GM18870 (cell line): ENCODE data around the gene CD2BP2.

Experiments used
- ATAC-seq: cut with Tn5 transposase; IDR thresholded peaks from one replicate; pipeline ENCODE4 v1.9.1; 2021; ENCODE audit warnings: moderate library complexity; ENCODE audit not compliant: unreplicated experiment

Gene CD2BP2

DNA sequence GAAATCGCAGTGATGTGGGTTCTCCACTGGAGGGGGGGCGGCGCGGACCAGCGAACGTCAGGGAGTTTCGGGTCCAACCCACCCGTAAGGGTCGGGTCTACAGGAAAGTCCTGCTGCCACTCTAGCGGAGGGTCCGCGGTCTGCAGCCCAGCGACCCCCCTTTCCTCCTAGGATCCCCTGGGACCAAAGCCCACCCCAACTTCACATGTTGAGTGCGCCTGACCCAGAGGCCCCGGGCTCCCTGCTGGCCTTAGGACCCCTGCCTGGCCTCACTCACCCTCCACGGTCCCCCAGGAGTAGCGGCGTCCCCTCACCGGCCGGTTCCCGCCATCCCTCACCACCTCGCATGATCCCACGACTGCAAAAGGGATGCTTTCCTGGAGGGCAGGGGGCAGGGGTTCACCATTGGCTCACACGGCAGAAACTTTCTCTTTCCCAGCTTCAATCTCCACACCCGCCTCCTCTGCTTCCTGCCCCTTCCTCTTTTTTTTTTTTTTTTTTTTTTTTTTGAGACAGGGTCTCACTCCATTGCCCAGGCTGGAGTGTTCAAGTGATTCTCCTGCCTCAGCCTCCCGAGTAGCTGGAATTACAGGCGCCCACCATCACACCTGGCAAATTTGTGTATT is 24.2 kb upstream of the CD2BP2 start:
- ATAC-seq: no peak

DNA sequence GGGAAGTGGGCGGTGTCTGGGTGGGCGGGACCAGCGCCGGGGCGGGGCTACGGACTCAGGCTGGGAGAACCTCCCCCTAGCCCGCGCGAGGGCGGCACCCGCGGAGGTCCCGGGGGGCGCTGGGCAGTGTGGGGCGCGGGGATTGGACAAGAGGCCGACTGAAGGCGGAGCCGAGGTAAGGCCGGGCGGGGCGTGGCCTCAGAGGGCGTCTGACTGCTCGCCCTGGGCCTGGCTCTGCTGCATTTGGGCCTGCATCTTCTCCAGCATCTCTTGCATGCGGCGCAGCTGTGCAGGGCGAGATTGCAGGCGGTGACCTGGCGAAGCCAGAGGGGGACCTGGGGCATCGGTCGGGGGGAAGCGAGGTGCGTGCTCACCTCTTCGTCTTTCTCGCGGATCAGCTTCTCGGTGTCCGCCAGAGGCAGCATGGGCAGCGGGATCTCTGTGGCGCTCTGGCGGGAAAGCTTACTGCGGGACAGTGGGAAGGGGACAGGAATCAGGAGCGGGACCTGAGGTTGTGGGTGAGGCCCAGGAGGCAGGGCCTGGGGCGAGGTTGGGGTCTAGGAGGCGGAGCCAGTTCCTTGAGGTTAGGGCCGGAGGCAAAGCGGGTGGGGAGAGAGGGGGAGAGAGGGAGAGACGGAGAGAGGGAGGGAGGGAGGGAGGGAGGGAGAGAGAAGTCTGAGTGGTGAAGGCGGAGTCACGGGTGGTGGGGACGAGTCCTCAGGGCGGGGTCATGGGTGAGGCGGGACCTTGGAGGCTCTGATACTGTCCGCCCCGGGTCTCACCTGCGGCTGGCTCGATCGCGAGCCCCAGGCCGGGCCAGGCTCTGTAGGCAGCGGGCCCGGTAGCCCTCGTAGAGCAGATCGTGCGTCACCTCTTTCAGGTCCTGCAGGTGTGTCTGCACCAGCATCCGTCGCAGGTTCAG is 23.4 kb upstream of the CD2BP2 start:
- peak; percentile 69 for ATAC-seq

GRCh38 chr16:30377812-30378235 is 22.7 kb upstream of the CD2BP2 start:
- peak; percentile 24 for ATAC-seq

DNA sequence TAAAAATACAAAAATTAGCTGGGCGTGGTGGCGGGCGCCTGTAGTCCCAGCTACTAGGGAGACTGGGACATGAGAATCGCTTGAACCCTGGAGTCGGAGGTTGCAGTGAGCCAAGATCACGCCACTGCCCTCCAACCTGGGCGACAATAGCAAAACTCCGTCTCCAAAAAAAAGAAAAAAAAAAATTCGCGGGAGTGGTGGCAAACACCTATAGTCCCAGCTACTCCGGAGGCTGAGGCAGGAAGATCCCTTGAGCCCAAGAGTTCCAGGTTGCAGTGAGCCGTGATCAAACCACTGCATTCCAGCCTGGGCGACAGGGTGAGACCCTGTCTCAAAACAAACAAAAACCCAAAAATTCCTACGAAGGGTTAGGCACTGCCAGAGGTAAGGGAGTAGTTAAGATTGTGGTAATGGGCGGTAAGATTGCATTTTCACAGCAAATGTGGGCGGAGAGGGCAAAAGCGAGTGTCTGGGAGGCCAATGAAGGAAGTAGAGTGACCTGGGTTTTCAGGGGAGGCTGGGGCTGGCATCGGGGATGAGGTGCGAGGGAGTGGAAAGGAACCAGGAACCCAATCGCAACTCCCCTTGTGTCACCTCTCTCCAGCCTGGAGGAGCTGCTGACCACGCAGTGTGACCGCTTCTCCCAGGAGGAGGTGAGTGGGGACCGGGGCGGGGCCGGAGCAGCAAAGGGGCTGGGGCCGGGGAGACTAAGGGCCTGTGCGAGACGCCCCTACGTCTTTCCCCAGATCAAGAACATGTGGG is 22.1 kb upstream of the CD2BP2 start:
- no peak for ATAC-seq

DNA sequence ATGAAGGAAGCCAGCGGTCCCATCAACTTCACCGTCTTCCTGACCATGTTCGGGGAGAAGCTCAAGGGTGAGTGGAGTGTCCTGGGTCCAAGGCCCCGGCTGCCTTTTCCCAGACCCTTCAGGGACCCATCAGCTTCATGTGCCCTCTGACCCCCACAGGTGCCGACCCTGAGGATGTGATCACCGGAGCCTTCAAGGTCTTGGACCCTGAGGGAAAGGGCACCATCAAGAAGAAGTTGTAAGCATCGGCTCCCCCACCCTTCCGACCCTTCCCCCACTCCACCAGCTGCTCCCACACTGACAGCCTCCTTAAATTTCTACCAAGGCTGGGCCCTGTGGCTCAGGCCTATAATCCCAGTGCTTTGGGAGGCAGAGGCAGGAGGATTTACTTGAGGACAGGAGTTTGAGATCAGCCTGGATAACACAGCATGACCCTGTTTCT is 21.4 kb upstream of the CD2BP2 start:
- no peak for ATAC-seq

DNA sequence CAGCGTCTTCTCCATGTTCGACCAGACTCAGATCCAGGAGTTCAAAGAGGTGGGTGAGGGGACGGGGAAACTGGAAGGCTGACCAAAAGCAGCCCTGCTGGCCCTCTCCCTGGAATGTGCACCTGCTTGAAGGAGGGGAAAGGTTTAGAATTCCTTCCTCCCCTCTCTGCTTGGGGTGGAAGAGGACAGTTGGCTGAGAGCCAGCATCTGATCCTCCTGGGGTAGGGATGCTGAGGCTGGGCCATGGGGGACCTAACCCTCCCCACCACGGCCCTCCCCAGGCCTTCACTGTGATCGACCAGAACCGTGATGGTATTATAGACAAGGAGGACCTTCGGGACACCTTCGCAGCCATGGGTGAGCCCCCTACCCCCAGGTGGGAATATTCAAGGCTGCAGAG is 20.8 kb upstream of the CD2BP2 start:
- ATAC-seq: no peak

DNA sequence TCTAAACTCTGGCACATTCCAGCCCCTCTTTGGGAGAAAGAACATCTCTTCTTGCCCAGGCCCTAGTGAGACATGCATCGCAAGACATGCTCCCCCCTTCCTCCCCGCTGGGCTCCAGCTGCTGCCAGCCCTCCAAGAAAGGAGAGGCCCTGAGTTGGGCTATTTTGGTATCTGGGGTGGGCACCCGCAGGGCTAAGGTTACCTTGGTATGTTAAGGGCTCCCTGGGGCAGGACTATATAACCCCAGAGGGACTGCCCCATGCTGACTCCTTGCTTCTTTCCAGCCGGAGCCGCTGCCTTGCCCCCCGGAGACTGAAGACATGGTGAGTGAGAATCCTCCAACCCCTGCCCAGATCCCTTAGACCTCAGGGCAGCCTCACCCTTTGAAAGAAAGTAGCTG is 19.4 kb upstream of the CD2BP2 start, which contains the start of gene MYL11:
Gene MYL11 (plus strand): TSS at position 265 of the 400 bp plus-strand sequence. CDS start 56 bp downstream, at position 321.
- no peak for ATAC-seq

GRCh38 chr16:30372725-30373124 is 17.6 kb upstream of the CD2BP2 start:
- no peak for ATAC-seq

- ATAC-seq: no peak
Measured at GRCh38 chr16:30372038-30372712, 17.1 kb upstream of the CD2BP2 start.

DNA sequence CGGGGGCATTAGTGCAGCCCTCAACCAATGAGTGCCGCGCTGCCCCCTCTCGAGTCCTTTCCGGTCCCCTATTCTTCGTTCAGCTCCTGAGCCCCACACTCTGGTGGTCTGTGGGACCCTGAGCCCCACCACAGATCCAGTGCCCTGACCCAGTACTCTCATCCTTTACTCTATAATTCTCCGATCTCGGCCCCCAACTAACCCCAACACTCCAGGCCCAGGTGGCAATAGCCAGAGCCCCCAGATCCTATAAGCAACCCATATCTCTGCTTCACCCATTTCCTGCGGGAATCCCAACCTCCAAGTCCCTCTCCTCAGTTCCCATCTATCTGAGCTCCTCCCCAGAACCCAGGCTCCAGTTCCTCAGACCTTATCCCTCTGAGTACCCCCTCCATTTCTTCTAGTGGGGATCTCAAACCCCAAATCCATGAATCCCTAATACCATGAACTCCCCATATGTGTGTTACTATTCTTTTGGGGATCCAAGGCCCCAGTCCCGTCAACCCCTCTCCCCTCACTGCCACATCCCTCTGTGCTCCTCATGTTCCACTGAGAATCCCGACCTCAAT is 16.2 kb upstream of the CD2BP2 start:
- no peak for ATAC-seq

DNA sequence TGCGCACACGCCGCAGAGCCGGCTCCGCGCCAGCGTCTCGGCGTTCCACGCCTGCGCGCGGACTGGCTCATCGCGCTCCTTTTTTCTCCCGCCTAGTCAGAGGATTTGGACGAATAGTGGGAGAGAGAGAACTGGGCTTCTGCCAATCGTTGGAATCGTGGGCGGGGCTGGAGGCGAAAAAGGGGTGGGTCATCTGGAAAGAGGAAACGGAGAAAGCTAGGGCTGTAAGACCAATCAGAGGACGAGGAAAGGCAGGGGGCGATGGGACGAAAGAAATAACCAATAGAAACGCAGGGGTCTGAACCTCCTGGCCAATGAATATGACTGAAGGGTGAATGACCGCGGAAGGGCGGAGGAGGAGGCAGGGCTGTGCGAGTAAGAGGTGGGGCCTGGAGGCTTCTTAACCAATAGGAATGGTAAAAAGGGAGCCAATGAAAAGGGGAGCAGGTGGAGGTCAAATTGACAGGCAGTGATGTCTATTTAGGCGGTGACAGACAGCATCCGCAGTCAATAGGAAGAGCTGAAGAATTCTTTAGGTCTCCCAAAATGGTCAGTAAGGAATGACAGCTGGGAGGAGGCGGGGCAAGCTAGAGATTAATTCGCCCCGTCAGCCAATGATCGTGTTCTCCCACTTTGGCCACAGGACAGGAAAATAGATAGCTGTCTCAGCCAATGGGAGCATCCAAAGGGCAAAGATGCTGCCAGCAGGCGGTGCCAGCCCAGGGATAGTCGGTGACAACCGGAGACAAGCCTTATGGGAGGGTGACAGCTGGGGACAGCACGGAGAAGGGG is 15.5 kb upstream of the CD2BP2 start, which contains the start of gene TBC1D10B:
Gene TBC1D10B (minus strand): TSS at position 39 of the 792 bp plus-strand sequence. CDS start 311 bp downstream, outside the sequence.
- ATAC-seq: peak; percentile 85

DNA sequence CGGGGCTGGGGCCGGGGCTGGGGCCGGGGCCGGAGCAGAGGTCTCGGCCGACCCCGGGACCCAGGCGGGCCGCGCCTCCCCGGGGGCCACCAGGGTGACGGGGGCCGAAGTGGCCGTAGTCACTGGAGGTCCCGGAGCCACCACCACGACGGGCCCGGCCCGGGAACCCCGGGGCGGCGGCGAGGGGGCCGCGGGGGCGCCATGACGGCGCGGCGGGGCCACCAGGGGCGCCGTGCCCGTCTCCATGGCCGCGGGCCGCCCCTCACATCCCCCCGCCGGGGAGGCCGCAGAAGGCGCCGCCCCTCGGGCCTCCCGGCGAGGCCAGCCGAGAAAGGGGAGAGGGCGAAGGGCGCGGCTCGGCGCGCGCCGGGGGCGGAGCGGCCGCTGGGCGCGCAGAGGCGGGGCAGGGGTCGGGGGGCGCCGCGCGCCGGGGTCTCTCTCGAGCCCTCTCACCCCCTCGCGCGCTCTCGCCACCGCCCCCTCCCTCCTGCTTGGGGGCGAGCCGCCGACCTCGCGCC is 14.9 kb upstream of the CD2BP2 start:
- ATAC-seq: no peak

DNA sequence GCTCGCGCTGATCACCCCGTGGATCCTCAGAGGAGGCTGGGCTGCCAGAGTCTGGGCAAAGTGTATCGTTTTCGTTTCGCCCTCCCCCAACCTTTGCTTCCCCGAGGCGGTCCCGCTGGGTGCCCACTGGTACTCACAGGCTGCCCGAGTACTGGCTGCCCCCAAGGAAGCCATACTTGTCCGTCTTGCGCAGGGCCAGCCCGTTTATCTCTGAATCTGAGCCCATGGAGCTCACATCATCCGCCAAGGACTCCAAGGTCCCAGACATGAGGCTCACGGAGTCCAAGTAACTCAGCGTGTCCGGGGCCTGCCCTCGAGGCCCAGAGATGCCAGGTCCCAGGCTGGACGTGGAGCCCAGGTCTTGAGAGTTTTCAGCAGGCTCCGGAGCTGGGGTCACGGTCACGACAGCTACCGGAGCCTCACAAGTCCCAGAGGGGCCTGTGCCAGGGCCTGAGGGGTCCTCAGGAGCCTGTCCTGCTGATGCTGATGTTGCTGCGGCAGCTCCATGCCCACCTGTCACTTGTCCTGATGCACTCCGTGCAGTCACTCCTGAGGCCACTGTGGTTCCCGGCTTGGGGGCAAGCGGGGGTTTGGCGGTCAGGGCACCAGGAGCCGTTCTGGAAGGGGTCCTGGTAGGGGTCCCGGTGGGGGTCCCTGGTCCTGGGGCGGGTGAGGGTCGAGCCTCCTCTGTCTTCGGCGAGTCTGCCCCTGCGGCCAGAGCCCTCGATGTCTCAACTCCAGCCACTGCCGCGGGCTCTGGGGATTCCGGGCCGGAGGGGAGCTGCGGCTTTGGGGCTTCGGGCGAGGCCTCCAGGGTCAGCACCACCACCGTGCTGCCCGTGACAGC is 14.2 kb upstream of the CD2BP2 start:
- ATAC-seq: no peak

DNA sequence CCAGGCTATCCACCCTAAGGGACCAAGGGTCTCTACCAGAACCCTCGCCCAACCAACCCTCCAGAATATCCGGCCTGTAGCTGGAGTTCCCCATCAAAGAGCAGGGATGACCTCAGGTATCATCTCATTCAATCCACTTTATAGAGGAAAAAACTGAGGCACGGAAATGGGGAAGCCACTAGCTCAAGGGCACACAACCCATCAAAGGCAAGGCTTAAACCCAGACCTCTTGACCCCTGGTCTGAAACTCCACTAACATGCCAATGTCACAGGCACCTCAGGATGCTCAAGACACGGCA is 13.6 kb upstream of the CD2BP2 start:
- ATAC-seq: no peak

DNA sequence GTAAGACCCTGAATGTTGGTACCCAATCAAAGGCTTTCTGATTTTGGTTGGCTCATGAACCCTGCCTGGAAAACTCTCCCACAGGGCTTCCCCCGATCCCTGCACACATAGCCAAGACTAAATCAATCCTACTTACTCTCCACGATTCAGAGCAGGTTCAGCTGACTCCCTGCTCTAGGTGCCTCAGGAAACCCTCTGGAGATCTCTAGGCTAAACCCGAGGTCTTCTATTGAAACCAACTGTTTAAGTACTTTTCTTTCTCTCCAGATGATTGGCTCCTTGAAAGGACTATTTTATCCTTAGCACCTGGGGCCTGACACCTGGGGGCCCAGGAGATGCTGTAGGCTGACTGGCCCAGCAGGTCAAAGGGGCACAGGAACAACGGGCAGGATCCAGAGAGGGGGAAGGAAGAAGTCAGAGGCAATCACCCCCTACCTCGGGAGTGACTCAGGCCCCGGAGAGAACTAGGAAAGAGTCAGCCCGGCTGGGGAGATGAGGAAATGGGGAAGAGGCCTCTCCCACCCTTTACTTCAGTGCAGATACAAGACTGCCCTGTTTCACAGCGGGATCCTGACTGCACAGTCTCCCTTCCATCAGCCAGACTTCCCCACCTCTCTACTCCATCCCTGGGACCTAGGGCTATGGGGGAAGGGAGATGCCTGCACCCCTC is 13.1 kb upstream of the CD2BP2 start:
- no peak for ATAC-seq

DNA sequence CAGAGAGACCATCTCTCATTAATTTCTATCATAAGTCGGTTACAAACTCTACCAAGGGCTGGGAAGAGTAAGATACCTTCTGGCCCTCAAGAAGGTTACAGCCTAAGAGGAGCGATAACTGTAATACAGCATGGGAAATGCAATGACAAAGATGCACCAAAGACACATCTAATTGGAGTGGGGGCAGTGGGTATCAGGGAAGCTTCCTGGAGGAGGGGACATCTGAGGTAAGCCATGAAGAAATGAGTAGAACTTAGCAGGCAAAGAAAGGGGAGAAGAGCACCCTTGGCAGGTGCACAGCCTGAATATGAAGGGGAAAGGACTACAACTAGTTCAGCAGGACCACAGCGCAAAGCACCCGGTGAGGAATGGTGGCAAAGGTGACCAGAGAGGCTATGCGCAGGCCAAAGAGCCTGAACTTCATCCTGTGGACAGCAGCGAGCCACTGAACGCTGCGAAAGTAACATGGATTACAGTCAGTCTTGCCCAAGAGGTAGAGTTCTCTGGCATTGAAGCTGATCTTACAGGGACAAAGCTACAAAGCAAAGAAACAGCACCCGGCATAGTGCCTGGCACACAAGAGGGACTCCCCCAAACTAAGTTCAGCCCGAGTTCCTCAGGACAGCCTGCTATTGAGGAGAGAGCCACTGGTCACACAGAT is 12.4 kb upstream of the CD2BP2 start:
- no peak for ATAC-seq

- no peak for ATAC-seq
Measured at GRCh38 chr16:30366511-30366910, 11.4 kb upstream of the CD2BP2 start.

GRCh38 chr16:30365200-30365599 is 10.1 kb upstream of the CD2BP2 start:
- no peak for ATAC-seq
